Embryonic facial prominence (tissue), 1 donor: Measurements from ENCODE around the gene ZBTB16.

Experiments used
- DNase-seq: peaks from one replicate; pipeline ENCODE4 v3.0.0-alpha.2; 2016; ENCODE audit errors: extremely low spot score

ZBTB16 gene

DNA sequence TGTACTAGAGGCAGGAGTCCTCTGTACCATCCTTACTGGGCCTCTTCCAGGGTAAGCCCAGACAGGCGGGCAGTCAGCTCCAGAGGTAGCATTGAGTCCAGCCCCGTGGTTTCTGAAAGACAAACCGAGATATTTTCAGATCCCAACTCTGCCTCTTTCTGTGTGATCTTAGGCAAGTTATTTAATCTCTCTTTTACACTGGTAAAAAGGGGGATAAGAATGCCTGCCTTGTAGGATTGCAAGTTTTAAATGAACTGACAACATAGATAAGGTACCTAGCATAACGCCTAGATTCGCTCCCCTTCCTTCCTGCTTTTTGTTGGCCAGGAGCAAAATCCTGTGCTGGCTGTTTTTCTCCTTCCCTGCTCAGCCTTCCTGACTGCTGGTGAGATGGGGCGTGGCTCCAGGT is 180.2 kb downstream of the ZBTB16 start:
- no peak for DNase-seq

DNA sequence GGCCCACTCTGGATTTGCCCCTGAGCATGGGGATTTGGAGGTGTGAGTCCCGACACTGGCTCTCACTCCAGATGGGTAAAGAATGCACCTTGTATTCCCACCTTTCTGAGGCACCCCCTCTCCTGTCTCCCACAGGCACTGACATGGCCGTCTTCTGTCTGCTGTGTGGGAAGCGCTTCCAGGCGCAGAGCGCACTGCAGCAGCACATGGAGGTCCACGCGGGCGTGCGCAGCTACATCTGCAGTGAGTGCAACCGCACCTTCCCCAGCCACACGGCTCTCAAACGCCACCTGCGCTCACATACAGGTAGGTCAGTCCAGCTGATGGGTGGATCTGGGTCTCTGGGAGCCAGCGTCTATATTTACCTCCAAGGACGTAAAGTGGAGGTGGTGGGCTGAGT is 182.5 kb downstream of the ZBTB16 start:
- no peak for DNase-seq

DNA sequence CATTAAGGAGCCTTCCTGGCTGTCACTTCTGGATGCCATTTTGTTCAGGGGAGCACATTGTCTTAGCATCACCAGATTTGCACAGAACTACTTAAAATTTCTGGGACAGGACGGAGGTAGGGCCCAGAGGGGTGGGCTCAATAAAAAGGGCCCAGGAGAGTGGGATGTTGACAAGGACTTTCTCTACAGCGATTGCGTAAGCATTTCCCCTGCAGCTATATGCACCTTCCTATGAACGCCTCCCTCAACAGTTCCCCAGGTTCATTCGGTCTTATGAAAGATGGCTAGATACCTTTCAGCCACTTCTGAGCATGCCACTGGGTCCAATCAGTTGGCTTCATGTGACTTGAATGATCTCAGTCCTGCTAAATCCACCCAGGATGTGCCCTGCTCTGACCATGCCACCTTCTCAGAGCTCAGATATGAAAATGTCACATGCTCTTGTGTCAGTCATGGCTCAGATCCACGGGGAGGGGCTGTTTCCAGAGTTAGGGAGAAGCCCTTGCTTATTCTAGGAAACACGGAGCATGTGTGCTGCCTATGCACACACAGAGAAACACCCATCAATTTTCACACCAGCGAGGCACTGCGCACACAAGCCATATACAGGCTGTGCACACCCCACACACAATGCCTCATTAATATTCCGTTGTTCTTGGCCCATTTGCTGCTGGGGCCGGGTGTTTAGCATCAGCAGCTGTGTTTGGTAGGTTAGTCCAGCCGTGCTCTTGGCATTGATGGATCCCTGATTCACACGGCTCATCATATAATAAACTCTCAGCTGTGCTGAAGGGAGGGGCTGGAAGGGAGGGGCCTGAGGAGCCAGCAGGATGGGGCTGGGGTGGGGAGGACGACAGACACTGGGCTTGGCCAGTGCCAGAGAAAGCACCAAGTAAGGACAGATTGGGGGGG is 184.2 kb downstream of the ZBTB16 start:
- DNase-seq, result no peak

- DNase-seq, result no peak
These were observed 185.3 kb downstream of the ZBTB16 start for GRCh38 chr11:114244726-114245394.

- DNase-seq, result no peak
These were observed 187.0 kb downstream of the ZBTB16 start for GRCh38 chr11:114246321-114247069.

GRCh38 chr11:114247070-114247789 is 187.7 kb downstream of the ZBTB16 start:
- DNase-seq, result no peak

- no peak for DNase-seq
These were observed 190.7 kb downstream of the ZBTB16 start for GRCh38 chr11:114250180-114250579.

GRCh38 chr11:114250993-114251814 is 191.7 kb downstream of the ZBTB16 start:
- DNase-seq, result no peak

DNA sequence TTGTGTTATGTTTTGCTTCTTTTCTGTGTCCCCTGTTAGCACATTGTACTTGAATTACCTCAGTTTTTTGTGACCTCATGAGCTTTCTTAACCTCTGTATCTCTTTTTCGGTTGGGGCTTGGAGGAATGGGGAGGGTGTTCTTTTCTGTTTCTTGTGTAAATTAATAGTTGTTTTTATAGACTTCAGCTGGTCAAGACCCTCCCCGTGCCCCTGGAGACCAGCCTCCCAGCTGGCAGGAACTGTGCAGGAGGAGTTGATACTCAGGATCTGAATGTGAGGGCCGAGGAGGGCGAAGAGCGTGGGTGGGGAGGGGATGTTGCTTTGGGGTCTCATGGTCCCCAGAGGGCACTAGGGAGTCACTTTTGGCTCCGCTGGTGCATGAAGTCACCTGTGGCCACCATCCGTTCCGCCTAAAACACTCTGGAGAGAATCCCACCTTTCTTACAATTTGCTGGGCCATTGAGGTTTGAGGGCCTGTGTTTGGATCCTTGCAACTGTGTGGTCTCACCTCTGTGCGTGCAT is 192.4 kb downstream of the ZBTB16 start:
- DNase-seq, result no peak

GRCh38 chr11:114252767-114253166 is 193.3 kb downstream of the ZBTB16 start:
- DNase-seq, result peak; percentile 47

GRCh38 chr11:114253771-114254170 is 194.3 kb downstream of the ZBTB16 start:
- DNase-seq, result no peak

DNA sequence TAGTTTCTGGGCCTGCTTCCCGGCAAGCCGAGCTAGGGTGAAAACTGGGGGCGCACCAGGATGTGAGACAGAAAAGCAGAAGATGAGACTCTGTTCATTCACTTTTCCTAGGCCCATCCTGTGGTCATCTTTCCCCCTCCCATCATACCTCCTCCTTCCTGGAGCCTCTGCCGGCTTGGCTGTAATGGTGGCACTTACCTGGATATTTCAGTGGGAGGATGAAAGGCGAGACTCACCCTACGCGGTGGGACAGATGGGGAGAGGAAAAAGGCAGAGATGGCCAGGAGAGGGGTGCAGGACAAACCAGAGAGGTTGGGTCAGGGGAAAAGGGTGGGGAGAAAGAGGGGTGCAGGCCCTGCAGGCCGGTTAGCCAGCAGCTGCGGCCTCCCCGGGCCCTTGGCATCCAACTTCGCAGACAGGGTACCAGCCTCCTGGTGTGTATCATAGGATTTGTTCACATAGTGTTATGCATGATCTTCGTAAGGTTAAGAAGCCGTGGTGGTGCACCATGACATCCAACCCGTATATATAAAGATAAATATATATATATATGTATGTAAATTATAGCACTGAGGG is 195.1 kb downstream of the ZBTB16 start:
- DNase-seq, result no peak

DNA sequence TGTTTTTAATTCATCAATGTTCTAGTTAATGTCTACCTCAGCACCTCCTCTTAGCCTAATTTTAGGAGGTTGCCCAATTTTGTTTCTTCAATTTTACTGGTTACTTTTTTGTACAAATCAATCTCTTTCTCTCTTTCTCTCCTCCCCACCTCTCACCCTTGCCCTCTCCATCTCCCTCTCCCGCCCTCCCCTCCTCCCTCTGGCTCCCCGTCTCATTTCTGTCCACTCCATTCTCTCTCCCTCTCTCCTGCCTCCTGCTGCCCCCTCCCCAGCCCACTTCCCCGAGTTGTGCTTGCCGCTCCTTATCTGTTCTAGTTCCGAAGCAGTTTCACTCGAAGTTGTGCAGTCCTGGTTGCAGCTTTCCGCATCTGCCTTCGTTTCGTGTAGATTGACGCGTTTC is 195.8 kb downstream of the ZBTB16 start:
- no peak for DNase-seq

DNA sequence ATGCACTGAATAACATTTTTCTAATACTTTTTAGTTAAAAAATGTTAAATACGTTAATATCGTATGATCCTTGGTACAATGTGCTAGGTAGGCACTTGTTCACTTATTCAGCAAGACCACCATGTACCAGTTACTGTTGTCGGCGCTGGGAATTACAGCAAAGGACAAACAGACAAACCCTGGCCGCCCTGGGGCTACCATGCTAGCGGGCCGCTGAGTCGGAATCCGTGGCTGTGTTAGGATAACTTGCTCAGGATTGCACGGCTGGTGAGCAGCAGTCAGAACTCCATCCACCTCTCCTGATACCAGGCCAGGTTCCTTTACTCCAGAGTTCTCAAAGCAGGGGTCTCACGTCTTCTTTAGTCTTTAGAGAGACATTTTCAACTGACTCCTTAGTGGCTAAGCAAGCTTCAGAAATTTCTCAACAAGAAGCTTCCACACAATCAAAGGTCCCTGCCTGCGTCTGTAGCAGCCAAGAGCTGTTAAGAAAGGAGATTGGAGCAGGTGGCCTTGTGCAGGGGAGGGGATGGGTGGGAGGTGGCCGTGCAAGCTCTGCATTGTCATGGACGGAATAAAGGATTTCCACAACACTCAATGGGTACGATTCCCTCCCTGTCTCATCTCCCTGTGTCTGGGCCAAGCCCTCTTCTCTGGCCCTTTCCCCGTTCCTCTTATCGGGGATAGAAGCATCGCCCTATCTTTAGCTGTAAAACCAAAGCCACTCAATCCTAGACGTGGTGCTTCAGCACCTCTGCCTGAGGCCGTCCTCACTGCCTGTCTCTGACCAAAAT is 196.9 kb downstream of the ZBTB16 start:
- DNase-seq, result no peak

GRCh38 chr11:114256967-114257286 is 197.4 kb downstream of the ZBTB16 start:
- no peak for DNase-seq

- DNase-seq, result no peak
These were observed 198.4 kb downstream of the ZBTB16 start for GRCh38 chr11:114257621-114258558.

- DNase-seq, result no peak
These were observed 199.2 kb downstream of the ZBTB16 start for GRCh38 chr11:114258696-114259095.

DNA sequence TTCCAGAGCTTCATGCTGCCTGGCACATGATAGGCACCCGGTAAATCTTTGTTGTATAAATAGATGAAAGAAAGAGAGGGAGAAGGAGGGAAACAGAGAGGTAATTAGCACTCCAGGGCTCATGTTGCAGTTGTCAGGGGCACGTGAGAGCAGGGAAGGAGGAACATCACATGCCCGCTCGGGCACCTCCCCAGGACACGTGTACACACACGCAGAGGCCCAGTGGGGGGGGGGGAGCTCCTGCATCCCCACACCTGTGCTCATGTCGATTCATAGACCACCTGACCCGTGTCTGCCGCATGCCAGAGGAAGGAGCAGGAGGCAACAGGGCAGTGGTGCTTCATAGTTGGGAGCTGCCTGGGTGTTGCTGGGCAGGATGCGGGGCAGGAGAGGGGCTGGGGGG is 199.6 kb downstream of the ZBTB16 start:
- no peak for DNase-seq
